NCI-H510A treated with DMSO at 0.1 percent for 48 hours (cell line): ENCODE results near the gene NGEF.
A peak's percentile ranks its signal among the peaks of the same experiment; 100 is the strongest.
"Not testable (repeated sequence)": the region's sequence is repeated elsewhere in the genome, so short reads cannot be mapped to it uniquely, and the experiment has no call there.

ENCODE experiments used
- DNase-seq: peaks from one replicate; lab custom pipeline; 2025; lab: John Stamatoyannopoulos, UW

Gene NGEF

DNA sequence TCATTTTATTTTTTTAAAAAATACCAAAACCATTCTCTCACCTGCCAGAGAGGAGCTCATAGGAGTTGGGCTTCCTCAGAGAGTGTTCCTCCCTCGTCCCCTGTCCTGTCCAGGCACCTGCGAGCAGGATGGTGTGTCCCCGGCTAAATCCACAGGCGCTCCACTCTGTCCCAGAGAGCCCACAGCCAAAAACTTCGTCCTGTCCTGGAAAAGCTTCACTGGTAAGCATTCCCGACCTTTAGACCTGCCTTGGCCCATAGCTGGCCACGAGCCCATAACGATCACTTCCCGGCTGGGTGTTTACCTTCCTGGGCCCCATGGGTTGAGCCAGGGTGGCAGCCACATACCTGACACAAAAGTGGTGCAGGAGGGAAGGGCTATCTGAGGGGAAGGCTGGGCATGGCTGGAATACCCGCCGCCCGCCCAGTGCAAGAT is at the start of gene NGEF:
Gene NGEF (minus strand): TSS at position 230 of the 435 bp plus-strand sequence. CDS start 38,366 bp downstream, outside the sequence.
- DNase-seq, result no peak

DNA sequence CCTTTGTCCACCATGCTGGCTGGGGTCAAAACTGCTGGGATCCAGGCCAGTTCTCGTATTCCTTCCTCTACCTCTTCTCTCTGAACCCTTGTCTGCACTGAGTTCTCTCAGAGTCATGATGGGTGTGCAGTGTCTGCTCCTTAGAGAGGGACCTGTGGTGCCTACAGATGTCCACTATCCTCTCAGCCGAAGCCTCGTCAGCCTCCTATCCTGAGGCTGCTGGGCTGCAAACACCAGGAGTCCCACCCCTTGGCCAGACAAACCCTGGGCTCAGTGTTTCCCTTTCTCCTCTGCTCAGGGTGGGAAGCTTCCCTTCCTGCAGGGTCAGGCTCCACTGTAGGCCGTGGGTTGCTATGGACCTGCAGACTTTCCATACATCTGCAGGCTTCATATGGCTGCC is 49.4 kb upstream of the NGEF start:
- DNase-seq, result no peak

- no peak for DNase-seq
These were observed 48.8 kb upstream of the NGEF start for GRCh38 chr2:233061591-233062450.

DNA sequence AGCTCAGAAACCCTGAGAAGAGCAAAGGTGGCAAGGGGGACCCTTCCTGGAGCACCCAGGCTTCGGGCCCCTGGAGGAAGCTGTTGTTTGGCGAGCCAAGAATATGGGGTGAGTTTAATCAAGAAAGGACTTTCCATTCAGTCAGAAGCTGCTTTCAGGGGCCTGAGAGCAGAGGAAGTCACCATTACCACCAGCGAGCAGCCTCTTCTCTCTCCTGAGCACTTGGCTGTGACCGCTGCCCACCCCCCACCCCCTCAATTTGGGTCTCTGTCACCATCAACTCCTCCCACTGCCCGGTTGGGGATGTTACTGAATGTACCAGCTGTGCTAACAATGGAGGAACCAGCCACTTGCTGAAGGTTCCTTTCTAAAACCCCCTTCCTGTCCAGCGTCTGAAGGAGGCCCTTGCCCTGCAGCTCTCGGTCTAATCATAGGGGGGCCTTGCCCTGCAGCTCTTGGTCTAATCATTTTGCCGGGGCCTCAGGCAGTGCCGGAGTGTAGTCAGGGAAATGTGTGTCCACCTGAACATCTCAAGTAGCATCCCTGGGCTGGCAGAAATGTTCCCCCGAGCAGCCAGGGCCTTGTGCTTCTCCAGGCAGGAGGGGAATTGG is 48.0 kb upstream of the NGEF start:
- DNase-seq, result no peak

GRCh38 chr2:233060501-233060979 is 47.5 kb upstream of the NGEF start:
- DNase-seq, result no peak

DNA sequence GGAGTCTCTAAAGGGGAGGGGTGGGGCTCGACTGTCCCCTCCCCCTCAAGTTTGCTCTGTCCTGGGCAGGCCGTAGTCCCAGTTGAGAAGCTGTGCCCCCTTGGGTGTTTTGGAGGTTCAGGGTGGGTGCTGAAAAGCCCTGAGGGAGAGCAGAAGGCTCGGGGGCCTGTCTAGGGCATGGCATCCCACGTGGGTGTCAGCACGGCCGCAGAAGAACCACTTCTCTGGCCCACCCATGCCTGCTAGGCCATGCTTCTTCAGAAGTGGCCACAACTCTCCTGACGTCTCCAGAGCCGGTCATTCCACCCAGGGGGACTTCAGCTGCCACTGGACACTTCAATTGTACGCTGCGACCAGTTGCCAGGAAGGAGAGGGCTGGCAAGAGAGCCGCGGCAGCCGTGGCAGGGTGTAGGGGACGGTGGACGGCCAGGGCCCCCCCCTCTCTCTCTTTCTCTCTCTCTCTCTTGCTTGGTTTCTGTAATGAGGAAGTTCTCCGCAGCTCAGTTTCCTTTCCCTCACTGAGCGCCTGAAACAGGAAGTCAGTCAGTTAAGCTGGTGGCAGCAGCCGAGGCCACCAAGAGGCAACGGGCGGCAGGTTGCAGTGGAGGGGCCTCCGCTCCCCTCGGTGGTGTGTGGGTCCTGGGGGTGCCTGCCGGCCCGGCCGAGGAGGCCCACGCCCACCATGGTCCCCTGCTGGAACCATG is 46.9 kb upstream of the NGEF start, which contains the start of gene INPP5D:
Gene INPP5D (plus strand): TSS at position 546 of the 704 bp plus-strand sequence. CDS start 137 bp downstream, at position 683.
- no peak for DNase-seq

GRCh38 chr2:233059547-233059796 is 46.4 kb upstream of the NGEF start:
- DNase-seq, result no peak

GRCh38 chr2:233058717-233059546 is 45.9 kb upstream of the NGEF start:
- DNase-seq, result no peak

GRCh38 chr2:233056961-233057605 is 44.0 kb upstream of the NGEF start:
- no peak for DNase-seq

GRCh38 chr2:233055362-233055761 is 42.3 kb upstream of the NGEF start:
- DNase-seq, result no peak

DNA sequence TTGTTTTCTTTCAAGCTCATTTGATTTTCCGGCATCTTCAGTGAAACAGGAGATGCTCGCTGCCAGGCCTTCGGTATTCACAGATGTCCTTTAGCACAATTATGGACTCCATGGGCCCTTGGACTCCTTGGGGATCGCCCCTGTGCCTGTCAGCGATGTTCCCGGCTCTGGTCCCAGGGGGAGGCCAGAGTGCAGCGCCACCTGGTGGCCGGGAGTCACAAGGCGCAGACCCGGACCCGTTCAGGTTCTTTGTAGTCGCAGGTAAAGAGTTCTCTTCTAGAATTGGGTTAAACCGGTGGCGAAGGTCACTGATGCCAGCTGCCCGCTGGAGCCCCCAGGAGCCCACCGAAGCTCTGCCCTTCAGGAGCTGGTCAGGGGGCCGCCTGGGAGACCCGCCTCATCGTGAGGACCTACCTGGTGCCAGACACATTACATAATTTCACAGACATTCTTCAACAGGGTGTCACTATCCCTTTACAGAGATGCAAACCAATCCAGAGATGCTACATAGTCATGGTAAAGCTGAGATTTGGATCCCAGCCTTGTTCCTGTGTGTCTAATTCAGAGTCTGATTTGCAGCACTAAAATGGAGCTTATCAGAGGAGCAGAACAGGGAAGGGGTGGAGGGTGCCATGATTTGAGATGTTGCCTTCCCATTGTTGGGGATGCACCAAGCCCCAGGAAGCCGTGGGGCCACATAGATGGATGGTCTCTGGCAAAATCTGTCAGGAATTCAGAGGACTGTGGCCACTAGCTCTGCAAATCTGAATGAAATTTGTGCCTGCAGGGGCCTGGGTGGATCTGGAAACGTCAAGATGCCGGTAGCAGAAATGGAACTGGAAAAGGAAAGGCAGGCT is 41.1 kb upstream of the NGEF start:
- peak; percentile 29 for DNase-seq

GRCh38 chr2:233052517-233052916 is 39.5 kb upstream of the NGEF start:
- DNase-seq, result not testable (repeated sequence)

- no peak for DNase-seq
These were observed 38.4 kb upstream of the NGEF start for GRCh38 chr2:233051241-233052149.

GRCh38 chr2:233049194-233049761 is 36.2 kb upstream of the NGEF start:
- no peak for DNase-seq

GRCh38 chr2:233048569-233049193 is 35.6 kb upstream of the NGEF start:
- DNase-seq, result no peak

GRCh38 chr2:233047667-233048066 is 34.6 kb upstream of the NGEF start:
- DNase-seq, result no peak

DNA sequence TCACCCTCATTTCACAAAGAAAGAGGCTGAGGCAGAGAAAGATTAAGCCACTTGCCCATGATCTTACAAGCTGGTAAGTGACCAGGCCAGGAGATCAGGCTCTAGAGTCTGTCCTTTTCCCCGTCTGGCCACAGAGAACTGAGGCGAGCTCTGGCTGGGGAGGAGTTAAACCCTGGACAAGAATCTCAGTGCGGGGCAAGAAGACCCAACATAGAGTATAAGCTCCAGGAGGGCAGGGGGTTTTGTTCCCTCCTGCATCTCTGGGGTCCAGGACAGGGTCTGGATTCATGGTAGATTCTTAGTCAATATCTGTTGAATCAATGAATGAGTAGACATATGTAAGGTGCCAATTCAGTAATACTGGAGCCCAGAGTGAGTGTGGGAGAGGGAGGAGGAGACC is 34.1 kb upstream of the NGEF start:
- DNase-seq, result no peak

- DNase-seq, result no peak
These were observed 32.0 kb upstream of the NGEF start for GRCh38 chr2:233044974-233045605.
